ENCODE measurements around the gene RBL1. TPM values are rescaled to one million over a fixed set of nuclear protein-coding genes. Genes with fewer than 3 reads are reported as not detected.

RBL1 gene
- total and polyA plus RNA-seq, 3 donors from 2014 or later: 6.0 to 15.3 (median 14.2) TPM

- H3K4me3 ChIP-seq: no peak overlapping the region
- WGBS, 2 donors: 85% methylated on average over 6 of the region's 6 CpGs
- H3K27me3 ChIP-seq: no peaks in the 10 kb centered on the region
- no peaks in the 10 kb centered on the region for H3K4me1 ChIP-seq
- no peaks in the 10 kb centered on the region for H3K36me3 ChIP-seq (ENCODE audit: low read depth, missing control alignments)
- DNase-seq: no peak
- TF ChIP-seq CTCF (IDR thresholded peaks at IDR 0.05) (no peak), POLR2A (IDR thresholded peaks at IDR 0.05) (no peak)
- H3K9me3 ChIP-seq: no peaks in the 10 kb centered on the region
- no peak overlapping the region for H3K27ac ChIP-seq
- intact Hi-C loops (cut with DNase I; ENCODE audit: low total_unique reads): no loop called here
These were observed 111.5 kb downstream of the RBL1 start for GRCh38 chr20:36984257-36984638.

- Histone ChIP-seq H3K27ac (no peak overlapping the region), H3K4me1 (no peaks in the 10 kb centered on the region), H3K9me3 (no peaks in the 10 kb centered on the region), H3K27me3 (no peaks in the 10 kb centered on the region), H3K4me3 (no peak overlapping the region), H3K36me3 (ENCODE audit: low read depth, missing control alignments) (no peaks in the 10 kb centered on the region)
- intact Hi-C loops (cut with DNase I; ENCODE audit: low total_unique reads): no loop called here
- WGBS, 2 donors: 70 to 74% methylated on average over 3 of the region's 3 CpGs
- TF ChIP-seq CTCF (IDR thresholded peaks at IDR 0.05) (no peak), POLR2A (IDR thresholded peaks at IDR 0.05) (no peak)
- no peak for DNase-seq
These were observed 120.5 kb downstream of the RBL1 start for GRCh38 chr20:36975099-36975818.

- Histone ChIP-seq H3K9me3 (no peaks in the 10 kb centered on the region), H3K27me3 (no peaks in the 10 kb centered on the region), H3K4me1 (no peaks in the 10 kb centered on the region), H3K4me3 (no peak overlapping the region), H3K36me3 (ENCODE audit: low read depth, missing control alignments) (no peaks in the 10 kb centered on the region), H3K27ac (no peak overlapping the region)
- TF ChIP-seq CTCF (IDR thresholded peaks at IDR 0.05) (no peak), POLR2A (IDR thresholded peaks at IDR 0.05) (no peak)
- DNase-seq: no peak
- WGBS, 2 donors: 85 to 95% methylated on average over 3 of the region's 3 CpGs
- intact Hi-C loops (cut with DNase I; ENCODE audit: low total_unique reads): no loop called here
These were observed 121.1 kb downstream of the RBL1 start for GRCh38 chr20:36974660-36975059.

- intact Hi-C loops (cut with DNase I; ENCODE audit: low total_unique reads): no loop called here
- H3K9me3 ChIP-seq: no peaks in the 10 kb centered on the region
- no peak overlapping the region for H3K4me3 ChIP-seq
- TF ChIP-seq CTCF (IDR thresholded peaks at IDR 0.05): no peak
- no peak overlapping the region for H3K27ac ChIP-seq
- H3K36me3 ChIP-seq (ENCODE audit: low read depth, missing control alignments): no peaks in the 10 kb centered on the region
- DNase-seq: no peak
- H3K4me1 ChIP-seq: no peaks in the 10 kb centered on the region
- WGBS, 2 donors: 75 to 78% methylated on average over 1 of the region's 1 CpG
- H3K27me3 ChIP-seq: no peaks in the 10 kb centered on the region
These were observed 124.7 kb downstream of the RBL1 start for GRCh38 chr20:36971103-36971502.
